Panc1 (cell line): ENCODE results near the gene QKI.

Experiments used
- CTCF ChIP-seq: fragments of 450-650 bp; IDR thresholded peaks from 2 replicates; pipeline ENCODE4 v1.5.1; 2017; ENCODE audit warnings: mild to moderate bottlenecking
- POLR2AphosphoS5 ChIP-seq: IDR thresholded peaks from 2 replicates; pipeline ENCODE4 v1.6.1; 2012; ENCODE audit warnings: mild to moderate bottlenecking, low read depth, low read length, moderate library complexity
- SIN3A ChIP-seq: IDR thresholded peaks from 2 replicates; pipeline ENCODE4 v1.6.1; 2012; ENCODE audit warnings: low read depth, mild to moderate bottlenecking, low read length, moderate library complexity, borderline replicate concordance; ENCODE audit not compliant: insufficient read depth
- TF ChIP-seq, protein P1 (sequence below), 2 experiments: IDR thresholded peaks; 2 replicates each; pipeline ENCODE4 v1.6.1; 2011 to 2012; ENCODE audit warnings: low read depth in 2 of 2, control low read depth in 1 of 2, low read length in 1 of 2, mild to moderate bottlenecking in 1 of 2, moderate library complexity in 1 of 2; ENCODE audit not compliant: insufficient read depth in 1 of 2

GRCh38 chr6:163395122-163395830 lies 19.2 kb upstream of the QKI start:
- no peak for TF ChIP-seq CTCF
- TF ChIP-seq, protein P1, sequence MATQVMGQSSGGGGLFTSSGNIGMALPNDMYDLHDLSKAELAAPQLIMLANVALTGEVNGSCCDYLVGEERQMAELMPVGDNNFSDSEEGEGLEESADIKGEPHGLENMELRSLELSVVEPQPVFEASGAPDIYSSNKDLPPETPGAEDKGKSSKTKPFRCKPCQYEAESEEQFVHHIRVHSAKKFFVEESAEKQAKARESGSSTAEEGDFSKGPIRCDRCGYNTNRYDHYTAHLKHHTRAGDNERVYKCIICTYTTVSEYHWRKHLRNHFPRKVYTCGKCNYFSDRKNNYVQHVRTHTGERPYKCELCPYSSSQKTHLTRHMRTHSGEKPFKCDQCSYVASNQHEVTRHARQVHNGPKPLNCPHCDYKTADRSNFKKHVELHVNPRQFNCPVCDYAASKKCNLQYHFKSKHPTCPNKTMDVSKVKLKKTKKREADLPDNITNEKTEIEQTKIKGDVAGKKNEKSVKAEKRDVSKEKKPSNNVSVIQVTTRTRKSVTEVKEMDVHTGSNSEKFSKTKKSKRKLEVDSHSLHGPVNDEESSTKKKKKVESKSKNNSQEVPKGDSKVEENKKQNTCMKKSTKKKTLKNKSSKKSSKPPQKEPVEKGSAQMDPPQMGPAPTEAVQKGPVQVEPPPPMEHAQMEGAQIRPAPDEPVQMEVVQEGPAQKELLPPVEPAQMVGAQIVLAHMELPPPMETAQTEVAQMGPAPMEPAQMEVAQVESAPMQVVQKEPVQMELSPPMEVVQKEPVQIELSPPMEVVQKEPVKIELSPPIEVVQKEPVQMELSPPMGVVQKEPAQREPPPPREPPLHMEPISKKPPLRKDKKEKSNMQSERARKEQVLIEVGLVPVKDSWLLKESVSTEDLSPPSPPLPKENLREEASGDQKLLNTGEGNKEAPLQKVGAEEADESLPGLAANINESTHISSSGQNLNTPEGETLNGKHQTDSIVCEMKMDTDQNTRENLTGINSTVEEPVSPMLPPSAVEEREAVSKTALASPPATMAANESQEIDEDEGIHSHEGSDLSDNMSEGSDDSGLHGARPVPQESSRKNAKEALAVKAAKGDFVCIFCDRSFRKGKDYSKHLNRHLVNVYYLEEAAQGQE (IDR thresholded peaks at IDR 0.05; ENCODE audit: insufficient read depth in 1 of 2, low read depth in 2 of 2, low read length in 1 of 2): no peak
- no peak for TF ChIP-seq SIN3A
- no peak for TF ChIP-seq POLR2AphosphoS5
